NOMO-1 treated with dmso at 0.1 percent for 144 hours (cell line): ENCODE measurements around the gene HOXB3.

Experiments used
- DNase-seq: peaks from one replicate; lab custom pipeline; 2025; ENCODE audit not compliant: unreplicated experiment; lab: John Stamatoyannopoulos, UW

HOXB3 gene

DNA sequence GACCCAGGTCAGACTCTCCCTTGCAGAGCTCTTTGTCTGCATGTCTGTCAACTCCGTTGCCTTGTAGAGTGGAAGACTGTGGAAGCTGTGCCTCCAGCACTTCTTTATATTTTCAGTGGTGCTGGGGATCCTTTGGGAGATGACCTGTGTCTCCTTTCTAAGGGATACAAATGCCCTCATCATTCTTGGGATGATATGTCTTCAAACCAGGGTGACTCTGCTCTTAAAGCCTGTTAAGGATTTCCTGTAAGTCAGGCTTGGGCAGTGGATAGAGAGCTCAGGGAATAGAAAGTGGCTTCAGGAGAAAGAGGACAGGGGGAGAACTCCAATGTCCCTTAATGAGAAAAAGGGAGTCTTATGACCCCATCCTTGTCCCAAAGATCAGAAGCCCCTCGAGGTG, 1.5 kb downstream of the HOXB3 start:
- DNase-seq: no peak

DNA sequence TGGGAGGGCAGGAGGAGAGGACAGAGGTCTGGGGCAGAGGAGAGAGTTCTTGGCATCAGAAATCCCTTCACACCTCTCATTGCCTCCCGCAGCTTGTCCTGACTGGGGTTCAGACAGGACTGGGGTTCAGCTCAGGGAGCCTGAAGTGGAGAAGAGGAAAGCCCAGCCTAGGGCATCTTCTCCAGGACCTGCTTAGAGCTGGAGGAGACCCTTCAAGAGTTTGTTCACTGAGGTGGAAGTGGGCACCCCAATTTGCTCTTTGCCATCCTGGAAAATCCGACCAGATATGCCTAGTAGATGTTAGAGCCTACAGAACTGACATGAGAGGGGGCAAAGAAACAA, 2.0 kb downstream of the HOXB3 start:
- DNase-seq: no peak

DNA sequence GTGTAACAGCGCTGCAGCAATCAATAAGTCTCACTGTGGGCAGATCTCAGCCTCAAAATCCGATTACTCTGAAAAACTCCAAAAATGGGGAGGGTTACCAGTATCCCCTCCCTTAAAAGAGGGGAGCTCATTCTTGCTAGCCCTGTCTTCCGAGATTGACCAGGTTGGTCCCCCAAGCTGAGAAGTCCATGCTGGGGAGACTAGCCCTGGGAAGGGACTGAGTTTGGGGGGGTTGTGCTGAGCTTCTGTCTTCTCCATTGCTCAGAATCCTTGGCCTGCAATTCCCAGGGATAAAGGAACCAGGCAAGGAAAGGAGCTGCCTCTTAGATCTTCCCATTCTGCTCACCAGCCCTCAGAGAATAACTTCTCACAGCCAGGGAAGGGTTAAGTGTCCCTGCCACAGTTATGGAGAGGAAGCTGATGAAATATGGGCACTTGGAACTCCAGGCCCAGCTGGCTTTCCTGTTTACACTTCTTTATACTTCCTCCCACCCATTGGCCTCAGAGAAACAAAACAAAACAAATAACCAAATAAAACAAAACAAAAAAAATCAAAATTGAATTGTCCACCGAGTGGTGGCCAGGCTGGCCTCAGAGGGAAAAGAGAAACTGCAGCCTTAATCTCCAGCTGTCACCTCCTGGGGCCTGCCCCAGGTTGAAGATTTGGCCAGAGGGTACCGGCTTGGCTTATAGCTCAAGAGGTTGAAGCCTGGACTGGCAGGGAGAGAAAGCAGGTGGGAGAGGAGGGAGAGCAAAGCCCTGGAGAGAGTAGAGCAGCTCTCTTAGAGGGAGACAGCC, 2.6 kb downstream of the HOXB3 start:
- DNase-seq: no peak

DNA sequence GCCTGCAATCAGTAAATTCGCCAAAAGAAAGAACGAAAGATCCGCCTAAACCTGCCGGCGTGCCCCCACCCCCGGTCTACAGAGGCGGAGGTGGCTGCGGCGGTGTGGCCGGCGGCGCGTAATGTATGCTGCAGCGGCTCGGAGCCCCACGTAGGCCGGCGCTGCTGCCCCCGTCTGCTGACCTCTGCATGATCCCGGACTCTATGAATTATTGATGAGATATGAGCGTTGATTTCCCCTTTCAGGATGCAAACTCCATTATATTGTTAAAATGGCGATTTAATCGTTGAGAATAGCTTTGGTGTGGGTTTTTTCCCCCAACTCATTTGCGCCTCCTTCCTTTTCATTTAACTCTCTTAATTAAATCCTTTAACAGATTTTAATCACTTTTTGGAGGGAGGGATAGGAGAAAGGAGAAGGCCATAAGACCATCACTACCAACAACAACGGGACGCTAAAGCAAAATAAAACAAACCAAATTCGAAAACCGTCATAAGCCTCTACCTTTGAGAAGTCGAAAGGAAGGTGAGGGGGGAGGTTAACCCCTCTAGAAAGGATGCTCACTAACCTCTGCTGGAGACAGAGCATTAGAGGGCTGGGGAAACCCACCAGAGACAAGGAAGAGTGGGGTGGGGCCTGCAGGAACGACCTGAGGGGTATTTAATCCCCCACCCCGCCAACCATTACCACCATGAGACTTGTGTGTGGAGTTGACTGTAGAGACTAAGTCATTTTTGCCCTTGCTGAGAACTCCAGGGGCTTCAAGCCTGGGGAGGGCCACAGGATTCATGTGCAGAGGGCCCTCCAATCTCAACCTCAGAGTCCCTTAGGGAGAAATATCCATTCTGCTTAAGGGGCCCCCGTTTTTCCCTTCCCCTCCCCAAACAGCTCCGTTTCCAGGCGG, 3.4 kb downstream of the HOXB3 start:
- no peak for DNase-seq

DNA sequence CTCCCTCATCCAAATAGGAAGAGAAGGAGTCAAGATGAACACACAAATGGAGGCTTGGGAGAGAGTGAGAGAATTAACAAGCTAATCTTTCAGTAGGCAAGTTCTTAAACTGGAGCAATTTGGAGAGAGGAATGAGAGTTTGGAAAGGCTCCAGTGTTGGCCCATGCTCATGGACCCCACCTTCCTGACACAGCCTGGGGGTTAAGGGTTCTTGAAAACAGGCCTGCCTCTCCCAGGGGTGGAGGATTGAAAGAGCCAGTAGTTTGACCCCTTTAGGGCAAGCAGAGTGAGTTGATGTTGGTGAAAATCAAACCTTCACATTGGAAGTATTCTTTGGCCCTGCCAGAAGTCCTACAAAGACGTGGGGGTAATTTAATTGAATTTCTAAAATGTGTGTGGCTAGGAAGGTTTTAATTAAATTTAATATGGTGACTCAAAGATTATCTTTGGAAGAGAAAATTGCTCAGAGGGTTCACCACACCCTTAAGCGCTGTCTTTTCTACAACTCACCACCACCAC, 5.8 kb downstream of the HOXB3 start:
- no peak for DNase-seq

DNA sequence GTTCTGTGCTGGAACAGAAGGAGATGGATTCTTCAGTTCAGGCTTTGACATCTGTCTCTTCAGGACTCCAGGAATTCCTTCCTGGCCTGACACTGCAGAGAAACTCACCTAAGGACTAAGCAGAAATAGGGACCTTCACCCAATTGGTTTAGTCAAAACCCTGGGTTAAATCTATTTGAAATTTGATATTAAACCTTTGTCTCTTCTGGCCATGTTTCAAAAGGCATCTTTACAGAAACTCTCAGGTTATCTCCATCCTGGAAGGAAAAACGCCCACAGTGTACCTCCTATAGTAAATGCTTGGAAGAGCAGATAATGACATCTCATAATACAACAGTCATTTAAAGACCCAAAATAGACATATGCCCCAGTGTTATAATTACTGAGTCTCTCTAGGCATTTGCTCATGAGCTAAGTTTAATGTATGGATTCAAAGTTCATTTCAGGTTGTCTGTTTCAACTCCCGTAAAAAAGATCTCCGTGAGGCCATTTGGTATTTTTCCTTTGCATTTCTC, 6.3 kb downstream of the HOXB3 start:
- DNase-seq: no peak

DNA sequence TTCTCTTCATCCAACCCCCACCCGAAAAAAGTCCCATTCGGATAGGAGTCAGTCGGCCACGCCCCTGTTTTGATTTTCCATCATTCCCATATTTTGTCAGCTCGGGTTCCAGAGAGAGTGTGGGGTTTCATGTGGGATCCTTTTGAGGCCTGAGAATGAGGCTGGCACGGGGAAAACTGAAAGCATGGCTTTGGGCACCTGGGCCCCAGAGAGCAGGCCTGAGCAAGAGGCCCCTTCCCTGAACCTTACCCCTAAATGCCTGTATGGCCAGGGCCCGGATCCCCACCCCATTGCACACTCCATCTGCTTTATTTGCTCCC, 7.3 kb downstream of the HOXB3 start:
- DNase-seq: no peak

DNA sequence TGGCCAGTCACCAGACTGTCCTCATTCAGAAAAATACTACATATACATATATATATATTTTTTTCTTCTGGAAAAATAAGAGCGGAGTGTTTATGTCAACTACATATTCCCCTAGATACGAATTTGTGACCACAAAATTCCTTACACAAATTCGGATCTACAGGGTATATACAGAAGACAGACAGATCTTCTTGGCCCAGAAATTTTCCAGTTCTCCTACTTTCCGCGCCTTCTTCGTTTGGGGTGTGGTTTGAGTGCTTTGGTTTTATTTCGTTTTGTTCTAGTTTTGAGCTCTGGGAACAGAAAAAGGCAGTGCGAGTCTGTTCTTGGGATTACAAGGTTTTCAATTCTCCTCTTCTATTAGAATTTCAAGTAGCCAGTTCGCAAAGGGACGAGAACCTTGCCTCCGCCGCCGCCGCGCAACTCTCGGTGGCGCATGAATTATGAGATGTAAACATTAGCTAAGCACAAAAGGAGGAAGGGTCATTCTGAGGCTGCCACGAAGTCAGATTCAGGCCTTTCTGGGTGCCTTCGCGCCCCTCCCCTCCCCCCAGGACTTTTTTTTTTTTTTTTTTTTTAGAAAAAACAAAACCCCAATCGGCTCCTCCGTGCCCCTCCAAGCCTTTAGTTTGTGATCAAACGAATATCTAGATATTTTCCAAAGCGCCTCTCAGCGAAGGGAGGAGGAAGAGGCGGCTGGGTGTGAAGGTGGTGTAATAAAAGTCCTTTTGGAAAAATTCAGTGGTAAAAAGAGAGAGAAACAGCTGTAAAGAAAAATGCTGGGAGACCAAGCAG, 10.1 kb downstream of the HOXB3 start:
- DNase-seq: no peak

DNA sequence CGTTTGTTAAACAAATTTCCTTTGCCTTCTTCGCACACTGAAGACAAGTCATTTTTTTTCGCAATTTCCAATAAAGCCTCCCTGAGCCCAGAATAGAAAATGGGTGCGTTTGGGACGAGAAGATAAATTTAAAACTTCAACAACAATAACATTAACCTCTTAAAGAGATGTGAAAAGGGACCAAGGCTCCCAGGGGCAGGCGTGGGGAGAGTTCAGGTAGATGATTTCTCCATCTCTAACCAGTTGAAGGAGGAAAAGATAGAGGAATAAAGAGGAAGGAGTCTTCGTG, 10.6 kb downstream of the HOXB3 start:
- no peak for DNase-seq

DNA sequence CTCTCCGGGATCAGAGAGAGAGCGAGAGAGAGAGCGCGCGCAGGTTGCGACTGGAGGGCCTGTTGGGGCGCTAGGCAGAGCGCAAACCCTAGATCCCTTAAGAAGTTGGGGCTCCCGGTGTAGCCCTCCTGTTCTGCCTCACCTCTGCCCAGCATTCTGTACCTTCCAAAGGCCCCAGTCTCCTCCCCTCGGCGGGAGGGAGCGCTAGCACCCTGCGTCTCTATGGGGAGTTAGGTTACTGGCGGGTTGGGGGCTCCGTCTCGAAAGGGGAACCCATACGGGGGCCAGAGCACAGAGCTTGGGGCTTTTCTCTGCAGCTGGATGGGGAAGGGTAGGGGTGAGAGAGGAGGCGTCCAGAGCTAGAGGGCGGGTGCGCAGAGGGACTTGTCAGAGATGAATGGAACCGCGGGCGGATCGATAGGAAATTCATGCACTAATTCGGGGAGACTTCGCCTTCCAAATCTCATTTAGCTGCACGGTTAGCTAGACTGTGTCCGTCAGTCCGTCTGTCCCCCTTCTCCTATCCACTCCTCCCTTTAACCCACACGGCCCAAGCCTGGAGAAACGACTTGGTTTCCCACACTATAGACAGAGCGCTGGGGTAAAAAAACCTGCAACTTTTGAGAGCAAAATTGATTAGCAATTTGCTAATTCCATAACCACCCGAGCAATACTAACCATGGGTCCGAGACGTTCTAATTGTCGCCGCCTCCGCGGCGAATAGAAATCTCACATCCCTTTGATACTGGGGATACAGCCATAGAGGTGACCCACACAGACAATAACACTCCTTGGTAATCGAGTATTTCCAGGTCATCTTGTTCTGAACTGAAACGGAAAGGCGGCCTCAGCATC, 11.2 kb downstream of the HOXB3 start:
- DNase-seq: no peak

DNA sequence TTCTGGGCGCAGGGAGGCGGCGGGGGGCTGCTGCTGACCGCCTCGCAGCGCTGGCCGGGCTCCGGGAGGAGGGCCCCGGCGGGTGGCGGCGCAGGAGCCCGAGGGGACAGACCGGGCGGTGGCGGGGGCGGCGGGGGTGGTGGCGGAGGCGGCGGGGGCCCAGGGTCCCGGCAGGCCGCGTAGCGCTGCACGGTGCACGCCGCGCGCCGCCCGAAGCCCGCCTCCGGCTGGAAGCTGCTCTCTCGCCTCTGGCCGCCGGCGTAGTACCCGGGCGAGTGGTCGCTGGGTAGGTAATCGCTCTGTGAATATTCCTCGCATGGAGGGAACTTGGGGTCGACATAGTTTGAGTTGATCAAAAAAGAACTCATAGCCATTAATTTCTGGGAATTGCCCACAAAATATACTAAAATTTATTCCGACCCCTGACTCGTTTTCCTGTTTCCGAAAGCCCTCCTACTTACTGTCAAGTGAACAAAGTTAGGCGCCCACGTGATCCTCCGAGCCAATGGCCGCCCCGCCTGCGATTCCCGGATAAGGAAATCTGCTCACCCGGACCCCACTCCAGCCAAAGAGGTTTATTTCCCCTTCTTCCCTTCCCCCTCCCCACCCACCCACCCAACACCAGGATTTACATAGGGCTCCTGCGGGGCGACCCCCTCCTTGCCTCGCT, 12.0 kb downstream of the HOXB3 start, which contains the start of gene HOXB4:
Gene HOXB4, minus strand, starts transcription at position 405 of the 670 bp plus-strand sequence. Its CDS starts 31 bp downstream, at position 374.
- peak; percentile 42 for DNase-seq

DNA sequence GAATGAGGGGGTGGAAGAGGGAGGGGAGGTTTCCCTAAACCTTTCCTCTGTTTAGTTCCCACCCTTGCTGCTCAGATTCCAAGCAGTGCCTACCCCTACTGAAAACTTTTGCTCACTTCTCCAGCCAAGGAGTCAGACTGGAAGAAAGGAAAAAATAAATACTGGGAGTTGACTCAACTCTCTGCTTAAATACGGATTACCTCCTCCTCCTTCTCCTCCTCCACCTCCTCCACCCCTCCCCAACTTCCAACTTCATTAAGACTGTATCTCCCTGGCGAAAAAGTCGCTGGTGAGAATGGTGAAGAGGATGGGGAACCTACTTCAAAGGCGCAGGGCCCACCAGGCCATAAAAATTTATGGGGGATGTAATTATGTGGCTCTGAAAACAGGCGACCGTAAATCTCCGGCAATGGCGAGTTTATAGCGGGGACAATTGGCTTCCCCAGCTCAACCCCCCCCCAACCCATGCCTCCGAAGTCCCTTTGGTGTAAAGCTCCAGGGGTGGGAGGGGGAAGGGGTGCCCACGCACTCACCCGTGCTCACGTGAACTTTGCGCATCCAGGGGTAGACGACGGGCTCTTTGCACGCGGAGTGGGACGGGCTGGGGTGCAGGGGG, 12.6 kb downstream of the HOXB3 start:
- DNase-seq: no peak

DNA sequence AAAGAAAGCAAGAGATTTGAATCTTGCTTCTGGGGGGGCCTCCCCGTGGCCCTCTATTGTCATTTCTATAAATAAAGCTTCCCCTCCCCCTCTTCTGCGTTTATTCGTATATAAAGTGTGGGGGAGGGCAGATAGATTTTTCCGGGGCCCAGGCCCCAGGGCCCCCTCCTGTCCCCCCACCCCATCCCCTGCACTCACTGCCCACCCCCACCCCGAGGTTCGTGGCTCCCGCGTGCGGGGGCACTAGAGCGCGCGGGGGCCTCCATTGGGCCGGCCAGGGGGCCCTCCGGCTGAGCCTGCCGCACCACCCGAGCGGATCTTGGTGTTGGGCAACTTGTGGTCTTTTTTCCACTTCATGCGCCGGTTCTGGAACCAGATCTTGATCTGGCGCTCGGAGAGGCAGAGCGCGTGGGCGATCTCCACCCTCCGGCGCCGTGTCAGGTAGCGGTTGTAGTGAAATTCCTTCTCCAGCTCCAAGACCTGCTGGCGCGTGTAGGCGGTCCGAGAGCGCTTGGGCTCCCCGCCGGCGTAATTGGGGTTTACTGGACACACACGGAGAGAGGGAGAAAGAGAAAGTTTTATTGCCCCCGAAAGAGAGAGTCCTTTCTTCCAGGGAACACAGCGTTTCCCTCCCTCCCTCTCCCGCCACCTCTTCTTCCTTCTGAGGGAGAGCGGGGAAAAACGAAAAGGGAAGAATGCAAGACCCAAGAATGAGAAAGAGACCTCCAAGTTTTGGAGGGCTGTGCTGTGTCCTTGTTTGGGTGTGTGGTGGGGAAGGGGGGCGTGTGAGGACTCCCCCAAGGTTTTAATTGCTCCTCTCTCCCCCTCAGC, 13.3 kb downstream of the HOXB3 start:
- DNase-seq: no peak

DNA sequence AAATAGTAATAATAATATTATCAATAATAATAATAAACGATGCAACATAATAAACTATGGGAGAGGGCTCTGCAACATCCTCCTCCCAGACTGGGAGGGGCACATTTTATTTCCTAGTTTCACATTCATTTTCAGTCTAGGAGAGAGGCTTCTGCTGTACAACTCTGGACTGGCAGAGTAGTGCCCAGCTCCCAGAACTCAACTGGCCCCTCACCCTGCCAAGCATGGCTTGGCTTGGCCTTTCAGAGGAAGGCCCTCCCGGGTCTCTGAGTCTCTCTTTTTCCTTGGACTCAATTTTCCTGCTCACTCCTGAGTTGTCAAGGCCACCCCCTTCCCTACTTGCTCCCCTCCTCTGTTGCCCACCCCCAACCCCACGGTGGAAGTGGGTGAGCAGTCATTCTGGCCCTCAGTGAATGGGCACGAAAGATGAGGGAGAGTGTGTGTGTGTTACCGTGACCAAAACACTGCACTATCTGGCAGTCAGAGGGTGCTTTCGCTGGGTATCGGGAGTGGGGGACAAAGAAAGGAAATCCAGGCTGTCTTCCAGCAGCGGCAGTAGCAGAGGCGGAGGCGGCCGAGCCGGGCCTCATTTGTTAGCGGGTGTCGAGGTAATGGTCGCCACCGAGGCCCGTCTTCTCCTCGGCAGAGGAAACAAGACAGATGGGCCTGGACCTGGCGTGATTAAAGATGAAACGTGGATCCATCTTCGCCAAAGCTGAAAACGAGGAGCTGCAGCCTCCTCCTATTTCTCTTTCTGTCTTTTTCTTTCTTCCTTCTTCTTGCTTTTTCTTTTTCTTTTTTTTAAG, 14.2 kb downstream of the HOXB3 start:
- DNase-seq: no peak

DNA sequence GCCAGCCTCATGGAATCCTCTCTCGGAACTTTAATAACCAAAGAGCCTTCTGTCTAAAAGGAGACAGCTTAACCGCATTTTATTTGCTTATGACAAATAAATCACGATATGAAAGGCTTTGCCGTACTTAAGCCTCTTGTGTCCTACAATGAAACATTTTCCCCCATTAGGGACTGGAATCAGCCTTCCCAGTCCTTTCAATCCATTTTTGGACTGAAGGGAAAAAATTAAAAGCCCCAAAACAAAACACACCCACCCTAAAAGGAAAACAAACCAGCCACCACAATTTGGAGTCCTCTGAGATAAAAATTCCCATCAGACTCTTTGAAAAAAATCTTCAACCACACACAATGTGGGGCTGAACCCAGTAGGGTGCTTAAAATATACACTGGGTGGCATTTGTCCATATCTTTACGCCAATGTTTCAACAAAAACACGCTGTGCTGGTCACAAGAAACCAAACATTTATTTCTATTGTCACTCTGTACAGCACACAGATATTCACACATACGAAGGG, 14.9 kb downstream of the HOXB3 start:
- no peak for DNase-seq

DNA sequence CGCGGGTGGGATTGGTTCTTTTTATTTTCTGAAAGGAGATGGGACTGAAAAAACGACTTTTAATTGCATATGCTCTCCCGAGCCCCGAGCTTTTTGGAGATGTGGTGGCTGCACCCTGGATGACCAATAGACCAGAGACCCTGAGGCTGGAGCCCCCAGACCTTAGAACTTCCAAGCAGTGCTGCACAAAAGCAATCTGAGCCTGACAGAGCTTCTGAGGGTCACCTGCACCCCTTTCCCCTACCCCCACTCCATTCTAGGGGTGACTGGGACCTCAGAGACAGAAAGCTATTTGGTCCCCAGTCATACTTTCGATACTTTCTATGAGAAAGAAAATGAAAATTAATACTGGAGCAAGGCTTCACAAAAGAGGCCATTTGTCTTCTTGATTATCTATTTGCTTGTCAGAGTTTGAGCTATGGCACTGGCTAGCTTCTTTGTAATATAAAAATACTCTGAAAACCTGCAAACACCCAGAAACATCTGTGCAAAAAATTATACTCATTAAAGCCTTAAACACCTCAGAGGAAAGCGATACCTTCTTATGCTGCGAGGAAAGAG, 15.5 kb downstream of the HOXB3 start:
- DNase-seq: no peak

DNA sequence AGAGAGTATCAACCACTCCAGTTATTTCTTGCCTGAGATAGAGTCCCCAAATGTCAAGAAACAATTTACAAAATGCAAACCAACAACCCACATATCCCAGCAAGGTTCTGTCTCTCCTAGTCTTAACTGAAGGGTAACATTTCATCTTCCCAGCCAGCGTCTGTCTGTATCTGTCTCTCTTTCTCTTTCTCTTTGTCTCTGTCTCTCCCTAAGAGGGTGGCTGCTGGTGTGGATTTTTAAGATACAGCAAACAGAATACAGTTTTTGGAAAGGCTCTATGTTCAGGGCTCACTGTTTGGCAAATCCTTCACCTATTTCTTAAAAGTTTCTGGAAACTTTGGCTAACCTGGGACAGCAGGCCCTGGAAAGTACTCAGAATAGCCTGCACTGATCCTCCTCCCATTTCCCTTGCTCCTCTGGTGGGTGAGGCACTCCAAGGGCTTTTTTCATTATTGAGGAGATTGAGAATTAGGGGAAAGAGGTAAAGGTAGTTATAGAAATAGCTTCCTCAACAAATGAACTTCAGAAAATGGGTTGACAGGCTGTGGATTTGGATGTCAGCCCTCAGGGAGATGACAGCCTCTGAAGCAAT, 18.1 kb downstream of the HOXB3 start:
- DNase-seq: no peak
